ENCODE measurements around the gene PRPF38B. TPM values are rescaled to one million over a fixed set of nuclear protein-coding genes. Genes with fewer than 3 reads are reported as not detected.

Gene PRPF38B
- total and polyA plus RNA-seq, 2 of the 4 experiments (the other 2 are of a cell fraction), result 9.0 to 19.3 TPM

GRCh38 chr1:108703939-108704338 is 11.8 kb downstream of the PRPF38B start:
- no peak overlapping the region for H2BK15ac ChIP-seq (ENCODE audit: low read depth, low read length)
- no CpG with 5 or more reads among the region's 6 CpGs for WGBS, 2 experiments (ENCODE audit: extremely low coverage in 2 of 2, insufficient read length in 1 of 2)
- no peak overlapping the region for H4K8ac ChIP-seq (ENCODE audit: low read depth in 2 of 2, low read length in 2 of 2)
- no peaks in the 10 kb centered on the region; the same call in 1 of the 2 replicates for H4K20me1 ChIP-seq (ENCODE audit: insufficient read depth, low read length)
- BruUV-seq (replicated peaks), result no TSS peak
- no peak overlapping the region for H3K4ac ChIP-seq (ENCODE audit: low read depth, low read length)
- no peak overlapping the region for H3K56ac ChIP-seq (ENCODE audit: extremely low read depth, insufficient read depth, low read length)
- H3K27me3 ChIP-seq (ENCODE audit: control insufficient read depth, insufficient read depth, low read length), result no peaks in the 10 kb centered on the region
- ATAC-seq (ENCODE audit: low read depth), result no peak
- H3K18ac ChIP-seq (ENCODE audit: low read depth, low read length), result no peak overlapping the region
- intact Hi-C loops (cut with micrococcal nuclease) (no loop called here), dilution Hi-C loops (cut with HindIII; ENCODE audit: low sequenced_read_pairs, unreplicated experiment) (no loop called here), in situ Hi-C loops (cut with MboI; ENCODE audit: low sequenced_read_pairs) (no loop called here)
- H3K9ac ChIP-seq (ENCODE audit: low read depth, low read length), result no peak overlapping the region
- no peak overlapping the region for H4K91ac ChIP-seq (ENCODE audit: insufficient read depth, low read depth, low read length)
- H3K27ac ChIP-seq (ENCODE audit: insufficient read depth, low read length), result no peak overlapping the region
- no peak overlapping the region for H2AK5ac ChIP-seq (ENCODE audit: low read depth, low read length)
- no peak overlapping the region for H2BK120ac ChIP-seq (ENCODE audit: low read depth, low read length)
- peaks cover 0 to 6% of the 10 kb centered on the region in 2 experiments; a peak in 2 of 4 replicates for H3K79me1 ChIP-seq (ENCODE audit: low read depth in 1 of 2, low read length in 2 of 2)
- H3K23ac ChIP-seq (ENCODE audit: low read depth, low read length), result no peak overlapping the region
- no peak for TF ChIP-seq FOS (IDR thresholded peaks at IDR 0.05; ENCODE audit: low read depth, low read length)
- TF ChIP-seq CEBPB (IDR thresholded peaks at IDR 0.05; ENCODE audit: low read depth, low read length), result peak; percentile 29; the same call in 1 of the 2 replicates
- POLR2A ChIA-PET (ENCODE audit: unreplicated experiment), result interaction anchor here (0.6 to 0.9 kb wide), 2 partner anchors 17 to 114 kb away, joined by 3 to 8 read pairs; no protein-coding TSS in a partner anchor
- H3K9me1 ChIP-seq (ENCODE audit: insufficient read depth, low read length), result peaks cover 4% of the 10 kb centered on the region
- H2AFZ ChIP-seq (replicated peaks; ENCODE audit: low read length, poor library complexity), result no peak overlapping the region
- no peak overlapping the region for H2AK9ac ChIP-seq (replicated peaks; ENCODE audit: low read depth, low read length, poor library complexity)
- H2BK5ac ChIP-seq (ENCODE audit: low read depth, low read length, poor library complexity, severe bottlenecking), result peak overlapping the region; percentile 2
- CTCF ChIA-PET, result interaction anchor here (1.0 to 1.4 kb wide), 2 partner anchors 16 to 57 kb away, joined by 3 to 4 read pairs; no protein-coding TSS in a partner anchor
- H3K14ac ChIP-seq (replicated peaks; ENCODE audit: low read depth, low read length), result peak overlapping the region; percentile 7; the same call in 1 of the 2 replicates
- no peak overlapping the region for H3K4me2 ChIP-seq (ENCODE audit: low read depth, low read length)
- no peak overlapping the region for H4K5ac ChIP-seq (ENCODE audit: low read depth, low read length)
- no peak overlapping the region for H2BK20ac ChIP-seq (ENCODE audit: low read depth, low read length)
- H3K4me1 ChIP-seq (ENCODE audit: control insufficient read depth, insufficient read depth, low read length), result peaks cover 7% of the 10 kb centered on the region
- H3K9me3 ChIP-seq (ENCODE audit: control insufficient read depth, insufficient read depth, low read length), result no peaks in the 10 kb centered on the region
- peak; percentile 9 for DNase-seq
- no peak overlapping the region for H3K4me3 ChIP-seq (ENCODE audit: insufficient read depth, low read depth, low read length)
- H3K36me3 ChIP-seq (ENCODE audit: control insufficient read depth, insufficient read depth, low read length), result peaks cover 14% of the 10 kb centered on the region

Measured in IMR-90 (cell line).